ENCODE results near the gene SLC9A5.

- TF ChIP-seq CTCF (IDR thresholded peaks at IDR 0.05) = no peak
- no peak for TF ChIP-seq EP300 (IDR thresholded peaks at IDR 0.05; ENCODE audit: low read depth)
Observed at GRCh38 chr16:67242138-67242730, 6.5 kb upstream of the SLC9A5 start.

All from transverse colon (tissue), 3 donors.